SK-N-SH treated with all-trans-retinoic acid at 6 μM for 48 hours (cell line): ENCODE data around the gene MARCKSL1.

ENCODE experiments used
- ATAC-seq: fragments of 200-7000 bp; cut with Tn5 transposase; 3 replicates; pipeline ENCODE4 v1.9.1; 2020; ENCODE audit warnings: mild to moderate bottlenecking, moderate library complexity
- ARNTL ChIP-seq: fragments of 450-650 bp; formaldehyde crosslinking; IDR thresholded peaks from 2 replicates; pipeline ENCODE4 v1.5.0; 2020; ENCODE audit warnings: low read depth, mild to moderate bottlenecking, moderate library complexity, borderline replicate concordance
- BACH2 ChIP-seq: fragments of 250-450 bp; sonication (Bioruptor Pico); IDR thresholded peaks from 2 replicates; pipeline ENCODE4 v1.9.0; 2021; ENCODE audit warnings: mild to moderate bottlenecking, borderline replicate concordance
- CSDC2 ChIP-seq: fragments of 250-450 bp; sonication (Bioruptor Pico); IDR thresholded peaks from 2 replicates; pipeline ENCODE4 v1.5.0; 2020; ENCODE audit warnings: mild to moderate bottlenecking, moderate library complexity
- ESRRG ChIP-seq: fragments of 250-450 bp; sonication (Bioruptor Pico); IDR thresholded peaks from 2 replicates; pipeline ENCODE4 v1.6.1; 2021; ENCODE audit warnings: mild to moderate bottlenecking
- GLIS3 ChIP-seq: fragments of 250-450 bp; sonication (Bioruptor Pico); IDR thresholded peaks from 2 replicates; pipeline ENCODE4 v1.5.0; 2020; ENCODE audit warnings: mild to moderate bottlenecking, moderate library complexity
- ISL1 ChIP-seq: fragments of 250-450 bp; sonication (Bioruptor Pico); IDR thresholded peaks from 2 replicates; pipeline ENCODE4 v2.1.2; 2022; ENCODE audit warnings: mild to moderate bottlenecking, moderate library complexity
- OSR1 ChIP-seq: fragments of 250-450 bp; sonication (Bioruptor Pico); IDR thresholded peaks from 2 replicates; pipeline ENCODE4 v1.8.0; 2022; ENCODE audit warnings: moderate library complexity, mild to moderate bottlenecking, inconsistent platforms
- PPARA ChIP-seq: fragments of 250-450 bp; sonication (Bioruptor Pico); IDR thresholded peaks from 2 replicates; pipeline ENCODE4 v1.5.0; 2020; ENCODE audit warnings: mild to moderate bottlenecking, borderline replicate concordance
- RARB ChIP-seq: fragments of 250-450 bp; sonication (Bioruptor Pico); IDR thresholded peaks from 2 replicates; pipeline ENCODE4 v1.8.0; 2021; ENCODE audit warnings: mild to moderate bottlenecking, moderate library complexity
- SNAI2 ChIP-seq: fragments of 250-450 bp; sonication (Bioruptor Pico); IDR thresholded peaks from 2 replicates; pipeline ENCODE4 v1.5.0; 2020; ENCODE audit warnings: mild to moderate bottlenecking, moderate library complexity
- TCF4 ChIP-seq: fragments of 250-450 bp; sonication (Bioruptor Pico); IDR thresholded peaks from 2 replicates; pipeline ENCODE4 v1.8.0; 2021; ENCODE audit warnings: mild to moderate bottlenecking, moderate library complexity, borderline replicate concordance
- TOX ChIP-seq: fragments of 250-450 bp; sonication (Bioruptor Pico); IDR thresholded peaks from 2 replicates; pipeline ENCODE4 v1.8.0; 2021; ENCODE audit warnings: mild to moderate bottlenecking, moderate library complexity, borderline replicate concordance
- ZC3H10 ChIP-seq: fragments of 250-450 bp; sonication (Bioruptor Pico); IDR thresholded peaks from 2 replicates; pipeline ENCODE4 v1.5.1; 2021; ENCODE audit warnings: mild to moderate bottlenecking, moderate library complexity
- ZFP3 ChIP-seq: fragments of 250-450 bp; sonication (Bioruptor Pico); IDR thresholded peaks from 2 replicates; pipeline ENCODE4 v1.5.0; 2020; ENCODE audit warnings: mild to moderate bottlenecking, moderate library complexity
- ZFP30 ChIP-seq: fragments of 450-650 bp; formaldehyde crosslinking; IDR thresholded peaks from 2 replicates; pipeline ENCODE4 v1.5.0; 2022; ENCODE audit warnings: mild to moderate bottlenecking, moderate library complexity
- ZNF565 ChIP-seq: fragments of 450-650 bp; formaldehyde crosslinking; conservative IDR thresholded peaks from 2 replicates; pipeline ENCODE4 v1.5.0; 2020; ENCODE audit warnings: low read depth, mild to moderate bottlenecking, moderate library complexity
- ZNF70 ChIP-seq: fragments of 450-650 bp; formaldehyde crosslinking; IDR thresholded peaks from 2 replicates; pipeline ENCODE4 v1.5.0; 2020; ENCODE audit warnings: mild to moderate bottlenecking, moderate library complexity
- ZNF8 ChIP-seq: fragments of 450-650 bp; formaldehyde crosslinking; IDR thresholded peaks from 2 replicates; pipeline ENCODE4 v1.5.0; 2020; ENCODE audit warnings: mild to moderate bottlenecking, moderate library complexity
- TF ChIP-seq, protein P1 (sequence below): fragments of 250-450 bp; sonication (Bioruptor Pico); IDR thresholded peaks from 2 replicates; pipeline ENCODE4 v1.8.0; 2020; ENCODE audit warnings: mild to moderate bottlenecking, moderate library complexity, borderline replicate concordance
- TF ChIP-seq, protein P2 (sequence below): fragments of 250-450 bp; sonication (Bioruptor Pico); IDR thresholded peaks from 2 replicates; pipeline ENCODE4 v1.5.1; 2020; ENCODE audit warnings: low read depth, mild to moderate bottlenecking, moderate library complexity
- TF ChIP-seq, protein P3 (sequence below): fragments of 250-450 bp; sonication (Bioruptor Pico); IDR thresholded peaks from 2 replicates; pipeline ENCODE4 v1.8.0; 2021; ENCODE audit warnings: low read depth, mild to moderate bottlenecking, moderate library complexity, borderline replicate concordance
- TF ChIP-seq, protein P4 (sequence below): fragments of 250-450 bp; sonication (Bioruptor Pico); IDR thresholded peaks from 2 replicates; pipeline ENCODE4 v1.5.0; 2020; ENCODE audit warnings: mild to moderate bottlenecking, moderate library complexity
- TF ChIP-seq, protein P5 (sequence below): fragments of 250-450 bp; sonication (Bioruptor Pico); IDR thresholded peaks from 2 replicates; pipeline ENCODE4 v1.5.1; 2021; ENCODE audit warnings: mild to moderate bottlenecking, moderate library complexity

Gene MARCKSL1

DNA sequence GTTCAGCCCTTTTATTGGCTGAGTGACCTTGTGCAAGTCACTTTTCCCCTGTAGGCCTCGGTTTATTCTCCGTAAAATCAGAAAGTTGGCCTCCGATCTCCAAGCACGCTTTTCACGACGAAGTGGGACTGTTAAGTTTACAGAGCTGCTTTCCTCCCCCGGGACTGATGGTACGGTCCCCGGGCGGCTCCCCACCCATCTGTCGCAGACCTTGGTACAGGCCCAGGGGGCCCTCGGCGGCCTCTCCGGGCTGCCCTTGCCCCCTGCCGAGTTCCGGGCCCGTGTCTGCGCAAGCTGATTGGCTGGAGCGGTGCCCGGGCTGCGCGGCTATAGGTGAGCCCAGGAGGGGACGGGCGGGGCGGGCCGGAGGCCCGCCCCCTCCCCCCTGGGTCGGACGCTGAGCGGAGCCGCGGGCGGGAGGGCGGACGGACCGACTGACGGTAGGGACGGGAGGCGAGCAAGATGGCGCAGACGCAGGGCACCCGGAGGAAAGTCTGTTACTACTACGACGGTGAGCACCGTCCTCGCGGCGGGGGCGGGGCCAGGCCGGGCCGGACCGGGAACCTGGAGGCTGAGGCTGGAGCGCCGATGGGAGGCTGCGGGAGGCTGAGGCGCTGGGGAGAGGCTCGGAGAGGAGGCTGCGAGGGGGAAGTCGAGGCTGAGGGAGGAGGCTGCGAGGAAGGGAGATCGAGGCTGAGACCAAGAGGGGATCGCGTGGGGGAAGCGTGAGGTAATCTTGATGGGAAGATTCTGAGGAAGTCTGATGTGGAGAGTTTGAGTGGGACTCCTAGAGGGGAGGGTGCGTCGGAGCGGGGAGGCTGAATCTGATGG is 44.1 kb downstream of the MARCKSL1 start, which contains the start of gene HDAC1:
TSS of gene HDAC1 (plus strand) at position 376 of the 831 bp plus-strand sequence. CDS start at position 463, 87 bp downstream.
- TF ChIP-seq ZFP3, result 0 out of 2 replicates have a peak, but pooled peaks have one; percentile 50
- TF ChIP-seq ISL1, result no peak
- no peak for TF ChIP-seq RARB (CRISPR knock-in tag)
- TF ChIP-seq TCF4, result no peak
- TF ChIP-seq BACH2 (CRISPR knock-in tag), result no peak
- no peak for TF ChIP-seq ZNF8 (CRISPR knock-in tag)
- TF ChIP-seq ZNF565 (CRISPR knock-in tag), result no peak
- TF ChIP-seq, protein P1, sequence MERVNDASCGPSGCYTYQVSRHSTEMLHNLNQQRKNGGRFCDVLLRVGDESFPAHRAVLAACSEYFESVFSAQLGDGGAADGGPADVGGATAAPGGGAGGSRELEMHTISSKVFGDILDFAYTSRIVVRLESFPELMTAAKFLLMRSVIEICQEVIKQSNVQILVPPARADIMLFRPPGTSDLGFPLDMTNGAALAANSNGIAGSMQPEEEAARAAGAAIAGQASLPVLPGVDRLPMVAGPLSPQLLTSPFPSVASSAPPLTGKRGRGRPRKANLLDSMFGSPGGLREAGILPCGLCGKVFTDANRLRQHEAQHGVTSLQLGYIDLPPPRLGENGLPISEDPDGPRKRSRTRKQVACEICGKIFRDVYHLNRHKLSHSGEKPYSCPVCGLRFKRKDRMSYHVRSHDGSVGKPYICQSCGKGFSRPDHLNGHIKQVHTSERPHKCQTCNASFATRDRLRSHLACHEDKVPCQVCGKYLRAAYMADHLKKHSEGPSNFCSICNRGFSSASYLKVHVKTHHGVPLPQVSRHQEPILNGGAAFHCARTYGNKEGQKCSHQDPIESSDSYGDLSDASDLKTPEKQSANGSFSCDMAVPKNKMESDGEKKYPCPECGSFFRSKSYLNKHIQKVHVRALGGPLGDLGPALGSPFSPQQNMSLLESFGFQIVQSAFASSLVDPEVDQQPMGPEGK, result no peak
- TF ChIP-seq ZC3H10, result no peak
- no peak for TF ChIP-seq CSDC2 (CRISPR knock-in tag)
- TF ChIP-seq ESRRG (CRISPR knock-in tag), result no peak
- TF ChIP-seq SNAI2 (CRISPR knock-in tag), result no peak
- peak; percentile 86; the same call in 1 of the 2 replicates for TF ChIP-seq GLIS3 (CRISPR knock-in tag)
- TF ChIP-seq ARNTL (CRISPR knock-in tag), result no peak
- no peak for TF ChIP-seq OSR1 (CRISPR knock-in tag)
- no peak for TF ChIP-seq TOX (CRISPR knock-in tag)
- no peak for TF ChIP-seq ZFP30 (CRISPR knock-in tag)
- peak; percentile 65 for TF ChIP-seq ZNF70
- TF ChIP-seq, protein P2, sequence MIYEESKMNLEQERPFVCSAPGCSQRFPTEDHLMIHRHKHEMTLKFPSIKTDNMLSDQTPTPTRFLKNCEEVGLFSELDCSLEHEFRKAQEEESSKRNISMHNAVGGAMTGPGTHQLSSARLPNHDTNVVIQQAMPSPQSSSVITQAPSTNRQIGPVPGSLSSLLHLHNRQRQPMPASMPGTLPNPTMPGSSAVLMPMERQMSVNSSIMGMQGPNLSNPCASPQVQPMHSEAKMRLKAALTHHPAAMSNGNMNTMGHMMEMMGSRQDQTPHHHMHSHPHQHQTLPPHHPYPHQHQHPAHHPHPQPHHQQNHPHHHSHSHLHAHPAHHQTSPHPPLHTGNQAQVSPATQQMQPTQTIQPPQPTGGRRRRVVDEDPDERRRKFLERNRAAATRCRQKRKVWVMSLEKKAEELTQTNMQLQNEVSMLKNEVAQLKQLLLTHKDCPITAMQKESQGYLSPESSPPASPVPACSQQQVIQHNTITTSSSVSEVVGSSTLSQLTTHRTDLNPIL (CRISPR knock-in tag), result no peak
- TF ChIP-seq PPARA, result no peak
- TF ChIP-seq, protein P3, sequence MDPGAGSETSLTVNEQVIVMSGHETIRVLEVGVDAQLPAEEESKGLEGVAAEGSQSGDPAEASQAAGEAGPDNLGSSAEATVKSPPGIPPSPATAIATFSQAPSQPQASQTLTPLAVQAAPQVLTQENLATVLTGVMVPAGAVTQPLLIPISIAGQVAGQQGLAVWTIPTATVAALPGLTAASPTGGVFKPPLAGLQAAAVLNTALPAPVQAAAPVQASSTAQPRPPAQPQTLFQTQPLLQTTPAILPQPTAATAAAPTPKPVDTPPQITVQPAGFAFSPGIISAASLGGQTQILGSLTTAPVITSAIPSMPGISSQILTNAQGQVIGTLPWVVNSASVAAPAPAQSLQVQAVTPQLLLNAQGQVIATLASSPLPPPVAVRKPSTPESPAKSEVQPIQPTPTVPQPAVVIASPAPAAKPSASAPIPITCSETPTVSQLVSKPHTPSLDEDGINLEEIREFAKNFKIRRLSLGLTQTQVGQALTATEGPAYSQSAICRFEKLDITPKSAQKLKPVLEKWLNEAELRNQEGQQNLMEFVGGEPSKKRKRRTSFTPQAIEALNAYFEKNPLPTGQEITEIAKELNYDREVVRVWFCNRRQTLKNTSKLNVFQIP, result peak; percentile 90
- TF ChIP-seq, protein P4, sequence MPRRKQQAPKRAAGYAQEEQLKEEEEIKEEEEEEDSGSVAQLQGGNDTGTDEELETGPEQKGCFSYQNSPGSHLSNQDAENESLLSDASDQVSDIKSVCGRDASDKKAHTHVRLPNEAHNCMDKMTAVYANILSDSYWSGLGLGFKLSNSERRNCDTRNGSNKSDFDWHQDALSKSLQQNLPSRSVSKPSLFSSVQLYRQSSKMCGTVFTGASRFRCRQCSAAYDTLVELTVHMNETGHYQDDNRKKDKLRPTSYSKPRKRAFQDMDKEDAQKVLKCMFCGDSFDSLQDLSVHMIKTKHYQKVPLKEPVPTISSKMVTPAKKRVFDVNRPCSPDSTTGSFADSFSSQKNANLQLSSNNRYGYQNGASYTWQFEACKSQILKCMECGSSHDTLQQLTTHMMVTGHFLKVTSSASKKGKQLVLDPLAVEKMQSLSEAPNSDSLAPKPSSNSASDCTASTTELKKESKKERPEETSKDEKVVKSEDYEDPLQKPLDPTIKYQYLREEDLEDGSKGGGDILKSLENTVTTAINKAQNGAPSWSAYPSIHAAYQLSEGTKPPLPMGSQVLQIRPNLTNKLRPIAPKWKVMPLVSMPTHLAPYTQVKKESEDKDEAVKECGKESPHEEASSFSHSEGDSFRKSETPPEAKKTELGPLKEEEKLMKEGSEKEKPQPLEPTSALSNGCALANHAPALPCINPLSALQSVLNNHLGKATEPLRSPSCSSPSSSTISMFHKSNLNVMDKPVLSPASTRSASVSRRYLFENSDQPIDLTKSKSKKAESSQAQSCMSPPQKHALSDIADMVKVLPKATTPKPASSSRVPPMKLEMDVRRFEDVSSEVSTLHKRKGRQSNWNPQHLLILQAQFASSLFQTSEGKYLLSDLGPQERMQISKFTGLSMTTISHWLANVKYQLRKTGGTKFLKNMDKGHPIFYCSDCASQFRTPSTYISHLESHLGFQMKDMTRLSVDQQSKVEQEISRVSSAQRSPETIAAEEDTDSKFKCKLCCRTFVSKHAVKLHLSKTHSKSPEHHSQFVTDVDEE, result peak; percentile 41; the same call in 1 of the 2 replicates
- TF ChIP-seq, protein P5, sequence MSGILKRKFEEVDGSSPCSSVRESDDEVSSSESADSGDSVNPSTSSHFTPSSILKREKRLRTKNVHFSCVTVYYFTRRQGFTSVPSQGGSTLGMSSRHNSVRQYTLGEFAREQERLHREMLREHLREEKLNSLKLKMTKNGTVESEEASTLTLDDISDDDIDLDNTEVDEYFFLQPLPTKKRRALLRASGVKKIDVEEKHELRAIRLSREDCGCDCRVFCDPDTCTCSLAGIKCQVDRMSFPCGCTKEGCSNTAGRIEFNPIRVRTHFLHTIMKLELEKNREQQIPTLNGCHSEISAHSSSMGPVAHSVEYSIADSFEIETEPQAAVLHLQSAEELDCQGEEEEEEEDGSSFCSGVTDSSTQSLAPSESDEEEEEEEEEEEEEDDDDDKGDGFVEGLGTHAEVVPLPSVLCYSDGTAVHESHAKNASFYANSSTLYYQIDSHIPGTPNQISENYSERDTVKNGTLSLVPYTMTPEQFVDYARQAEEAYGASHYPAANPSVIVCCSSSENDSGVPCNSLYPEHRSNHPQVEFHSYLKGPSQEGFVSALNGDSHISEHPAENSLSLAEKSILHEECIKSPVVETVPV (CRISPR knock-in tag), result no peak
- ATAC-seq, result peak; percentile 98

DNA sequence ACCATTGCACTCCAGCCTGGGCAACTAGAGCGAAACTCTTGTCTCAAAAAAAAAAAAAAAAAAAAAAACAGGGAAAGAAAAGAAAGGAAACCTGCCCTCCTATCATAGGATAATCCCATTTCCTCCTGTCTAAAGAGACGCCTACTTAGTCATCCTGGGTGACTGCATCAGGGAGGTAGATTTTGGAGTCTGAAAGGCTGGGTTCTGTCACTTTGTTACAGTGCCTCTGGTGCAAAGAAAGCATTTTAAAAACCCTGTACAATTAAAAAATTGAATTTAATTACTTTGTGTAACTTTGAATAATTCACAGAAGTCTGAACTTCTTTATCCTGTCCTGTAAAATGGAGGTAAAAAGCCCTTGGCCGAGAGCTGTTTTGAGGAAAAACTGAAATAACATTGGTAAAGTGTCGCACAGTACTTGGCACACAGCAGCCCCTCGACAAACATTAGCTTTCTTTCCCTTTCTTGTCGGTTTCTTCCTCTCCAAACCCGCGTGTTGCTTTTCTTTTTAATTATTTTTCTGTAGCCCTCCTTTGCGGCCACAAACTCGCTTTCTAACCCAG is 44.8 kb downstream of the MARCKSL1 start:
- ATAC-seq, result peak; percentile 33; the same call in 2 of the 3 replicates
- TF ChIP-seq, protein P1, result no peak
- no peak for TF ChIP-seq ZC3H10
